Hepatocyte (in vitro differentiated cells): ENCODE data around the gene DCUN1D2. TPM values are rescaled to one million over a fixed set of nuclear protein-coding genes. Genes with fewer than 3 reads are reported as not detected.
"Not testable (repeated sequence)": the region's sequence is repeated elsewhere in the genome, so short reads cannot be mapped to it uniquely, and the experiment has no call there.

Source experiments
- DNase-seq: peaks from one replicate; pipeline ENCODE4 v3.0.0-alpha.2; 2016; ENCODE audit warnings: low spot score
- H2AFZ ChIP-seq: fragments of 200-600 bp; sonication (generic); 2 replicates; pipeline ENCODE4 v1.6.0; 2016; ENCODE audit warnings: antibody characterized with exemption, mild to moderate bottlenecking
- H3K27ac ChIP-seq: fragments of 200-600 bp; sonication (generic); 2 replicates; pipeline ENCODE4 v1.5.1; 2016; ENCODE audit warnings: mild to moderate bottlenecking
- H3K27me3 ChIP-seq: fragments of 200-600 bp; sonication (generic); 2 replicates; pipeline ENCODE4 v1.6.1; 2016
- H3K36me3 ChIP-seq: fragments of 200-600 bp; sonication (generic); replicated peaks from 2 replicates; pipeline ENCODE4 v1.5.1; 2016; ENCODE audit warnings: low read depth; ENCODE audit not compliant: insufficient read depth
- H3K4me1 ChIP-seq: fragments of 200-600 bp; sonication (generic); 2 replicates; pipeline ENCODE4 v1.5.1; 2016; ENCODE audit warnings: mild to moderate bottlenecking, moderate library complexity; ENCODE audit not compliant: insufficient read depth
- H3K4me2 ChIP-seq: fragments of 200-600 bp; sonication (generic); 2 replicates; pipeline ENCODE4 v1.6.0; 2016
- H3K4me3 ChIP-seq: fragments of 200-600 bp; sonication (generic); 2 replicates; pipeline ENCODE4 v1.5.1; 2016; ENCODE audit warnings: mild to moderate bottlenecking
- H3K79me2 ChIP-seq: fragments of 200-600 bp; sonication (generic); 2 replicates; pipeline ENCODE4 v1.6.0; 2017; ENCODE audit warnings: mild to moderate bottlenecking
- H3K9me2 ChIP-seq: fragments of 200-600 bp; sonication (generic); replicated peaks from 2 replicates; pipeline ENCODE4 v1.6.0; 2017; ENCODE audit warnings: mild to moderate bottlenecking; ENCODE audit not compliant: insufficient read depth
- H3K9me3 ChIP-seq: fragments of 200-600 bp; sonication (generic); 2 replicates; pipeline ENCODE4 v1.5.1; 2016; ENCODE audit warnings: low read depth, mild to moderate bottlenecking
- H4K20me1 ChIP-seq: fragments of 200-600 bp; sonication (generic); 2 replicates; pipeline ENCODE4 v1.6.0; 2016; ENCODE audit warnings: mild to moderate bottlenecking; ENCODE audit not compliant: insufficient read depth, poor library complexity, severe bottlenecking
- CTCF ChIP-seq: fragments of 200-600 bp; sonication (generic); IDR thresholded peaks from 2 replicates; pipeline ENCODE4 v1.5.1; 2016; ENCODE audit warnings: antibody characterized with exemption, mild to moderate bottlenecking; ENCODE audit not compliant: poor library complexity
- EZH2 ChIP-seq: fragments of 200-600 bp; sonication (generic); IDR thresholded peaks from 2 replicates; pipeline ENCODE4 v1.6.1; 2016; ENCODE audit warnings: antibody characterized with exemption, mild to moderate bottlenecking, borderline replicate concordance
- EZH2phosphoT487 ChIP-seq: fragments of 200-600 bp; sonication (generic); IDR thresholded peaks from one replicate; pipeline ENCODE4 v1.6.1; 2018; ENCODE audit warnings: antibody characterized with exemption, mild to moderate bottlenecking, low read depth, moderate library complexity; ENCODE audit not compliant: unreplicated experiment, severe bottlenecking
- WGBS: methylation state at CpG from one replicate; pipeline ENCODE4 v1.1.6; 2016; ENCODE audit warnings: low lambda C conversion rate; ENCODE audit errors: missing lambda C conversion rate; 5-methylcytosine and 5-hydroxymethylcytosine counted together
- polyA plus RNA-seq: library from polyadenylated mRNA; unstranded; fragments of >200 nt; fragmentation: Nextera tagmentation; extraction: Ambion mirVana; gene quantifications from 2 replicates; pipeline ENCODE4 v1.2.1, GENCODE V29; 2016
- total RNA-seq: library from RNA; depleted of rRNA; stranded (reverse); fragments of >200 nt; gene quantifications from 2 replicates; pipeline ENCODE4 v1.2.3, GENCODE V29; 2014

DCUN1D2 gene
- total and polyA plus RNA-seq, 2 experiments from 2014 or later: 8.4 to 10.2 TPM

- Histone ChIP-seq H2AFZ (peak overlapping the region; percentile 45), H3K4me3 (no peak overlapping the region), H3K79me2 (no peaks in the 10 kb centered on the region), H3K36me3 (no peaks in the 10 kb centered on the region), H3K4me2 (peak overlapping the region; percentile 48), H3K9me3 (no peaks in the 10 kb centered on the region), H3K4me1 (peaks cover 7% of the 10 kb centered on the region), H3K9me2 (no peaks in the 10 kb centered on the region), H3K27me3 (no peaks in the 10 kb centered on the region), H4K20me1 (no peaks in the 10 kb centered on the region), H3K27ac (peak overlapping the region; percentile 37)
- TF ChIP-seq EZH2phosphoT487 (no peak), CTCF (no peak), EZH2 (no peak)
- DNase-seq: no peak
- WGBS: 69% methylated on average over 17 of the region's 17 CpGs
These were observed 53.0 kb downstream of the DCUN1D2 start for GRCh38 chr13:113437408-113438010.

- H3K4me2 ChIP-seq, H3K4me3 ChIP-seq, H3K36me3 ChIP-seq, H3K9me3 ChIP-seq, H3K79me2 ChIP-seq, H3K9me2 ChIP-seq, H3K27me3 ChIP-seq, H3K27ac ChIP-seq, H2AFZ ChIP-seq, H4K20me1 ChIP-seq, H3K4me1 ChIP-seq, DNase-seq: not testable (repeated sequence)
- WGBS: 96% methylated on average over 14 of the region's 15 CpGs
These were observed 53.6 kb downstream of the DCUN1D2 start for GRCh38 chr13:113436866-113437265.

GRCh38 chr13:113435907-113436306, 54.6 kb downstream of the DCUN1D2 start:
- H3K36me3 ChIP-seq, H3K27ac ChIP-seq, H4K20me1 ChIP-seq, H3K9me2 ChIP-seq, H3K27me3 ChIP-seq, H3K79me2 ChIP-seq, H3K9me3 ChIP-seq, H2AFZ ChIP-seq, H3K4me3 ChIP-seq, DNase-seq, H3K4me2 ChIP-seq, H3K4me1 ChIP-seq: not testable (repeated sequence)
- 98% methylated on average over 15 of the region's 15 CpGs for WGBS

GRCh38 chr13:113433391-113433916, 57.1 kb downstream of the DCUN1D2 start:
- TF ChIP-seq EZH2 (no peak), EZH2phosphoT487 (no peak), CTCF (no peak)
- H4K20me1 ChIP-seq: no peaks in the 10 kb centered on the region
- DNase-seq: no peak
- no peaks in the 10 kb centered on the region for H3K36me3 ChIP-seq
- no peak overlapping the region for H3K27ac ChIP-seq
- H2AFZ ChIP-seq: no peak overlapping the region
- H3K9me3 ChIP-seq: no peaks in the 10 kb centered on the region
- H3K27me3 ChIP-seq: no peaks in the 10 kb centered on the region
- H3K9me2 ChIP-seq: no peaks in the 10 kb centered on the region
- WGBS: 97% methylated on average over 17 of the region's 21 CpGs
- no peaks in the 10 kb centered on the region for H3K79me2 ChIP-seq
- H3K4me1 ChIP-seq: peaks cover 7% of the 10 kb centered on the region
- no peak overlapping the region for H3K4me3 ChIP-seq
- no peak overlapping the region for H3K4me2 ChIP-seq
